Erythroblast (primary cell): ENCODE results near the gene TENM3.

Experiments used
- GATA1 ChIP-seq: IDR thresholded peaks from 2 replicates; pipeline ENCODE4 v1.6.1; 2011; ENCODE audit warnings: low read depth, mild to moderate bottlenecking, control low read depth, low read length, moderate library complexity
- POLR2A ChIP-seq: IDR thresholded peaks from 2 replicates; pipeline ENCODE4 v1.6.1; 2011; ENCODE audit warnings: mild to moderate bottlenecking, low read length

GRCh38 chr4:182225257-182225852 is 17.8 kb upstream of the TENM3 start:
- no peak for TF ChIP-seq POLR2A
- TF ChIP-seq GATA1 = no peak
